Testis (tissue), 3 donors: ENCODE measurements around the gene B3GLCT. TPM values are rescaled to one million over a fixed set of nuclear protein-coding genes. Genes with fewer than 3 reads are reported as not detected.

Experiments
- DNase-seq: peaks from one replicate; pipeline ENCODE4 v3.0.0-alpha.2; 2019
- H3K27ac ChIP-seq, 2 donors: fragments of 200-600 bp; sonication (generic); one replicate each; pipeline ENCODE4 v1.5.1; 2019
- H3K27me3 ChIP-seq: fragments of 200-600 bp; sonication (generic); one replicate; pipeline ENCODE4 v1.5.1; 2019
- H3K36me3 ChIP-seq: fragments of 200-600 bp; sonication (generic); one replicate; pipeline ENCODE4 v1.5.1; 2017; ENCODE audit warnings: low read depth; ENCODE audit errors: missing control alignments
- H3K4me1 ChIP-seq: fragments of 200-600 bp; sonication (generic); one replicate; pipeline ENCODE4 v1.5.1; 2019
- H3K4me3 ChIP-seq, 2 donors: fragments of 200-600 bp; sonication (generic); one replicate each; pipeline ENCODE4 v1.5.1; 2017 to 2019
- H3K9me3 ChIP-seq: fragments of 200-600 bp; sonication (generic); one replicate; pipeline ENCODE4 v1.5.1; 2017
- CTCF ChIP-seq, 3 experiments: fragments of 450-650 bp in 2 of 3; fragments of 200-600 bp in 1 of 3; sonication (generic) in 1 of 3; IDR thresholded peaks; one replicate each; pipeline ENCODE4 v1.5.1; 2016 to 2019; ENCODE audit warnings: antibody characterized with exemption in 3 of 3, mild to moderate bottlenecking in 2 of 3, moderate library complexity in 1 of 3
- POLR2A ChIP-seq: fragments of 450-650 bp; IDR thresholded peaks from one replicate; pipeline ENCODE4 v1.6.1; 2017; ENCODE audit warnings: antibody characterized with exemption, mild to moderate bottlenecking, moderate library complexity
- WGBS, 2 donors: methylation state at CpG; one replicate each; pipeline ENCODE4 v1.1.5; 2018; 5-methylcytosine and 5-hydroxymethylcytosine counted together
- intact Hi-C: fragments of 100-400 bp; cut with DNase I; formaldehyde crosslinking; loops from one replicate; pipeline ENCODE4 v1.15.1; 2023; ENCODE audit warnings: low total_unique reads
- polyA plus RNA-seq: library from polyadenylated mRNA; stranded (reverse); fragments of 350-450 nt; fragmentation: Illumina TruSeq; extraction: RNeasy Lipid Tissue Mini Kit (QIAGEN cat#74804); gene quantifications from one replicate; pipeline ENCODE4 v1.2.3, GENCODE V29; 2014; ENCODE audit warnings: low read depth, low replicate concordance; ENCODE audit not compliant: insufficient read depth
- total RNA-seq, 2 donors: library from RNA; depleted of rRNA; stranded (reverse); fragments of >200 nt; gene quantifications; one replicate each; pipeline ENCODE4 v1.2.3, GENCODE V29; 2016

B3GLCT gene
- total and polyA plus RNA-seq, 3 donors from 2014 or later: 6.1 to 14.7 (median 12.9) TPM

GRCh38 chr13:31201341-31202031, 1.7 kb downstream of the B3GLCT start:
- intact Hi-C loops: no loop called here
- no peak for TF ChIP-seq CTCF (IDR thresholded peaks at IDR 0.05)
- TF ChIP-seq POLR2A: no peak
- peak; percentile 29 for DNase-seq
- Histone ChIP-seq H3K36me3 (no peaks in the 10 kb centered on the region), H3K9me3 (no peaks in the 10 kb centered on the region), H3K4me3 (peak overlapping the region in 1 of 2 donors; percentile 73), H3K27me3 (no peaks in the 10 kb centered on the region), H3K27ac (peak overlapping the region; percentile 90 to 96), H3K4me1 (peaks cover 14% of the 10 kb centered on the region)
- WGBS, 2 donors: 32 to 36% methylated on average over 7 of the region's 7 CpGs

- H3K4me3 ChIP-seq: no peak overlapping the region
- no peak for DNase-seq
- no peak for TF ChIP-seq CTCF (IDR thresholded peaks at IDR 0.05)
- no peak for TF ChIP-seq POLR2A
- H3K27ac ChIP-seq: no peak overlapping the region
- intact Hi-C loops: no loop called here
- H3K27me3 ChIP-seq: no peaks in the 10 kb centered on the region
- H3K36me3 ChIP-seq: no peaks in the 10 kb centered on the region
- peaks cover 24% of the 10 kb centered on the region for H3K4me1 ChIP-seq
- WGBS, 2 donors: 92 to 100% methylated on average over 1 of the region's 1 CpG
- no peaks in the 10 kb centered on the region for H3K9me3 ChIP-seq
These were observed 4.8 kb downstream of the B3GLCT start for GRCh38 chr13:31204592-31204991.

GRCh38 chr13:31207661-31208552, 8.1 kb downstream of the B3GLCT start:
- H3K9me3 ChIP-seq: no peaks in the 10 kb centered on the region
- peaks cover 28% of the 10 kb centered on the region for H3K4me1 ChIP-seq
- no peaks in the 10 kb centered on the region for H3K36me3 ChIP-seq
- peak overlapping the region; percentile 43 to 63 for H3K27ac ChIP-seq
- no peak overlapping the region for H3K4me3 ChIP-seq
- H3K27me3 ChIP-seq: no peaks in the 10 kb centered on the region
- DNase-seq: peak; percentile 80
- 31 to 46% methylated on average over 15 of the region's 15 CpGs for WGBS, 2 donors
- TF ChIP-seq CTCF (IDR thresholded peaks at IDR 0.05): no peak
- TF ChIP-seq POLR2A: no peak
- intact Hi-C loops: no loop called here

GRCh38 chr13:31208559-31209122, 8.9 kb downstream of the B3GLCT start:
- 49 to 50% methylated on average over 8 to 12 of the region's 12 CpGs for WGBS, 2 donors
- no peaks in the 10 kb centered on the region for H3K9me3 ChIP-seq
- TF ChIP-seq POLR2A: no peak
- no peak for TF ChIP-seq CTCF (IDR thresholded peaks at IDR 0.05)
- peak; percentile 49 for DNase-seq
- no peaks in the 10 kb centered on the region for H3K36me3 ChIP-seq
- peak overlapping the region; percentile 43 to 63 for H3K27ac ChIP-seq
- no peak overlapping the region for H3K4me3 ChIP-seq
- H3K27me3 ChIP-seq: no peaks in the 10 kb centered on the region
- H3K4me1 ChIP-seq: peaks cover 28% of the 10 kb centered on the region
- intact Hi-C loops: no loop called here
